GM12892 (cell line): ENCODE results near the gene RASSF3.

ENCODE experiments used
- POLR2AphosphoS5 ChIP-seq: IDR thresholded peaks from 2 replicates; pipeline ENCODE4 v1.6.1; 2011; ENCODE audit warnings: low read depth, low read length, control low read depth
- TAF1 ChIP-seq: IDR thresholded peaks from 2 replicates; pipeline ENCODE4 v1.6.1; 2011; ENCODE audit warnings: low read depth, mild to moderate bottlenecking, control low read depth, low read length, borderline replicate concordance

GRCh38 chr12:64685050-64685449, 74.8 kb downstream of the RASSF3 start:
- TF ChIP-seq POLR2AphosphoS5 (no peak), TAF1 (no peak)
